NCI-H1694 (cell line): Measurements from ENCODE around the gene HBS1L.

Experiments
- DNase-seq: peaks from one replicate; lab custom pipeline; 2025; lab: John Stamatoyannopoulos, UW

The HBS1L gene

DNA sequence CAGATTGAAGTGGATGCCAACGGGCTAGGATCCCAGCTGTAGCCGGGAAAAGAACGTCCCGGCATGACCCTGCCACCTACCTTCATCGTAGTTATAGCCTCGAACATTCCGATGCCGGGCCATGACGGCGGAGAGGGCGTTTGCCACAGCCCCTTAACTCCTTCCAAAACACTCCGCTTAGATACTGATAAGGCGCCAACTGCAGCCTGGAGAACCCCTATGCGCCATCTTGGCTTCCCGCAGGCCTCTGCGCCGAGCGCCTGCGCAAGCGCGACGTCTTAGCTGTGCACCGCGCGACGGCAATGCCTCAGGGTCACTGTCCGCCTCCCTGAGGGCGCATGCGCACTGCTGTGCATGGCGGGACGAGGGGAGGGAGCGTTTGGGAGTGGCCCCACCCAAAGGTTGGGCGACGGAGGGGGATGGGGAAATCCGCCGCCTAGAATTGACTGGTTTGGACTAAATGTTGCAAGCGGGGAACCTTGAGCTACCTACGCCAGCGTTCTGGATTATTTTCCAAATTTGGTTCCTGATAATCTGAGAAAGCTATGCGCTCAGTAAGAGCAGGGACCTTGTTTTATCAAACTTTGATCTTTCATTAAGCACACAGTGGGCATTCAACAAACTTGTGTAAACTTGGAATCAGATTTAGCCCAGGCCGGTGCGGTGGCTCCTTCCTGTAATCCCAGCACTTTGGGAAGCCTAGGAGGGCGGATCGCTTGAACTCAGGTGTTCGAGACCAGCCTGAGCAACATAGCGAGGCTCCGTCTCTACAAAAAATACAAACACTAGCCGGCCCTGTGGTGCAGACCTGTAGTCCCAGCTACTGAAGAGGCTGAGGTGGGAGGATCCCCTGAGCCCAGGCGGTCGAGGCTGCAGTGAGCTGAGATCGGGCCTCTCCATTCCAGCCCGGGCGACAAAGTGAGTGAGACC, at the start of gene HBS1L:
HBS1L (minus strand) TSS at position 254 of the 930 bp plus-strand sequence; CDS start at position 123, 131 bp downstream.
- DNase-seq = peak; percentile 90

DNA sequence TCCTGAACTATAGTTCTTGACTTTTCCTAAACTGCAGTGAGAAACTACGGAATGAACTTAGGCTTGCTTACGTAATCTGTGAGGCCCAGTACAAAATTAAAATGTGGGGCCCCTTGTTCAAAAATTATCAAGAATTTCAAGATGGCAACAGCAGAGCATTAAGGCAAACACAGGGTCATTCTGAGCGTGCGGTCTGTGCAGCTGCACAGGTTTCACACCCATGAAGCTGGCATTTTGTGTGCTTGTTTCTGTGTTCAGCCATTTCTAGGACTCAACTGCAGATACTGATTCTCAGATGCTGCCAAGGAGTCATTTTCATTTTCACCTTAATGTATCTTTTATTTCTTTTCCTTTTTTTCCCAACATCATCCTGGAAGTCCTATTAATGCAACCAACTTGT, 49.6 kb upstream of the HBS1L start:
- DNase-seq = no peak

DNA sequence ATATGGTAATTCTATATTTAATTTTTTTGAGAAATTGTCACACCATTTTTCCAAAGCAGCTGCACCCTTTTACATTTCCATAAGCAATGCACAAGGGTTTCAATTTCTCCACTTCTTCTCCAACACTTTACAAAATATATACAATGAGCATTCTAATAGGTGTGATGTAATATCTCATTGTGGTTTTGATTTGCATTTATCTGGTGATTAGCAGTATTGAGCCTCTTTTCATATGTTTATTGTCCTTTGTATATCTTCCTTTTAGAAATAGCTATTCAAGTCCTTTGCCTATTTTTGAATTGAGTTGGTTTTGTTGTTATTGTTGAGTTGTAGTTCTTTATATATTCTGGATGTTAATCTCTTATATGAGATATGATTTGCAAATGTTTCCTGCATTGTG, 47.6 kb upstream of the HBS1L start:
- DNase-seq = no peak

DNA sequence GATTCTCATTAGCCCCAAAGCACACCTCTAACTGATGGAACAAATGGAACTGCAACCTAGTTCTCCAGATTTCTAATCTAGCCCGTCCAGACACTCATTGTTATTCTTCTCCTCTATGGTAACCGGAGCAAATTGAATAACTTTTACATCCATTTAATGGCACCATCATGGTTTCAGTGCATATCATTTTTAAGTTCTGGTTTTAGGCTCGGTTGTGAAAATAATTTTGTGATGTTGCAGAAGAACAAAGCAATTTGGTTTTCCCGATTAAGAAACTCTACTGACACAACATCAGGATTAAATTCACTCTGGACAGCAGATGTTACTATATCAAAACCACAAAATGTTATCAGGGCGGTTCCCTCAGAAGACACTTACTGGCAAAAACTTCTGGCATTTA, 42.5 kb upstream of the HBS1L start:
- DNase-seq = no peak

DNA sequence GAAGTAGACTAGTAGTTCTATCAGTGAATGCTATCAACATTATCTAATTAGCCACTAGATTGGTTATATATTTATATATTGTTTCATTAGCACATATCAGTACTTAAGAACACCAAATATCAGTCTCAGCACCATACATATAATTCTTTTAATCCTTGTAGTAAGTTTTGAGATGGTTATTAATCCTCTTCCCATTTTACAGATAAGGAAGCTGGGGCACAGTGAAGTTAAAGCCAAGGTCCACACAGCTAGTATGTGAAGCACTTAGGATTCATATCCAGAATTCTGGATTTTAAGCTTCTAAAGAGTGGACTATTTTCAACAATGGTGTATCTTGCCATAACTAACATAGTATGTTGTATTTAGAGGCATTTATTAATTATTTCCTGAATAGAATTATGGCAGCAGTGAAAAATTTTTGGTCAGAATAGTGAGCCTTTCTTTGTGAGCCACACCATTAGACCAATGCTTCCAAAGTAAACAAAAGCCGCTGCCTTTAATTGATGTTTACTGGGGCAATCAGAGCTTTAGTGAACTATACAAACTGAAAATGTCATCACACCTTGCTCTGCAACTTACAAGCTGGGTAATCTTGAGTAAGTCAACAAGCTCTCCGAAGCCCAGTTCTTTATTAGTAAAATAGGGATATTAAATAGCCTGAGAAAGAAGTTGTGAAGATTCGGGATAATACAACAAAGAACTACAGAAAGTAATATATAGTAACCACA, 41.9 kb upstream of the HBS1L start:
- DNase-seq = no peak

DNA sequence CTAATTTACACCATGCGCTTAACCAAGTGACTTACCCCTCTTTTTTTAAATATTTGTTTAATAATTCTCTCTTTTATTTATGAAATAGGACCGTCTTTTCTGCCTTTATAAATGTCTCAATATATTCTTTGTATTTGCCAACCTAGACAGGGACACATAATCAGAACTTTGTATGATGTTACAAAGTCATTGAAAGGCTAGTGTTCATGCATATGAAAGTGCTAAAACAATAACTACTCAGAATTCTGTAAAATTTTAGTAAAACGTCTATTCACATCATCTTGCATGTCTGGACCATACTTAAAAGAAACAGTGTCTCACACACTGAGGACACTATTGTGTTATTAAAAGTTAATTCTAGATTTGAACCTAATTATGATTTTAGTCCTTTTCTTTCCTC, 41.1 kb upstream of the HBS1L start:
- DNase-seq = no peak

DNA sequence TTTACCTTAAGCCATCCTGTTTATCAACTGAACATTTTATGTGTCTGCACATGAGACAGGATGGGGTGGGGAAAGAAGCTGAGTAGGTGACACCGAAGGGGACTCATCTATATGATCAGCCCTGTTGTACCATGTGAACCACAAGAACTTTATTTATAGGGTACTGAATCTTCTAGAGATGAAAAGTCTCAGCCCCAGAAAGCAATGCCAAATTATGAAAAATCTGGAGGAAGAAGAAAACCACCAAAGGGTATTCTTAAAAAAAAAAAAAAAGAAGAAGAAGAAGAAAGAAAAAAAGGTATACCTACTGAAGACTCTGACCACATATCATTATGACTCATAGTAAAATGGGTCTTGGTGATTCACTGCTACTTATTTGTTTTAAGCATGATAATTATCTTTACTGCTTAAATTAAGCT, 39.8 kb upstream of the HBS1L start:
- DNase-seq = no peak

DNA sequence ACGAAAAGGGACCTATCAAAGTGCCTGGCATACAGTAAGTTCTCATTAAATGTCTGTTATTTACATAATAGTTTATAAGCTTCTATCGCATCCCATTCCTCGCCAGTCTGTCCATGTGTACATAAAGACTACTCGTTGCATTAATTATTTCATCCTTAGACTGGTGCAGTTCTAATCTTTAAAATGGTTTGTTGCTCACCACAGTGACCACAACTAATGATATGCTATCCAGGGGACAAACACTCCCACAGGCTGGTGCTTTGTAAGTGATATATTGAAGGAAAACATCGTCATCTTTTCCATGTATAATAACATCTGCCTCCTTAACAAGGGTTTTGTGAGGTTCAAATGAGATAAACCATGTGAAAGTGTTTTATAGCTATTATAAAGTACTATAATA, 39.0 kb upstream of the HBS1L start:
- DNase-seq = no peak

DNA sequence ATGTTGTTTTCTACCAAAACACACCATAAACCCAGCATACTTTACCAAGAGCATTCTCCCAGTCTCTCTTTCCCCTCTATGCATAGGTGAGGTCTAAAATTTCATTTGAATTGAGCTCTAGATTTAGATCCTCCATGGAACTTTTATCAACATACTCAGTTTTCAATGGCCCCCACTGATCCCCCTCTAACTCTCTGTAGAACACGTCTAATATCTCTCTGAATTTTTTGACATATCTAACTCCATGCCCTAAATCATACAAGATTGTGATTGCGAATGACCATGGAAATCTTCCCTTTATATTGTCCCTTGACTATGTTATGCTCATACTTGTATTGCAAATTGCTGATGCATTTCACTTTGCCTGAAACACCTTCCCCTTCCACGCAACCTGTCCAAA, 38.1 kb upstream of the HBS1L start:
- DNase-seq = no peak

DNA sequence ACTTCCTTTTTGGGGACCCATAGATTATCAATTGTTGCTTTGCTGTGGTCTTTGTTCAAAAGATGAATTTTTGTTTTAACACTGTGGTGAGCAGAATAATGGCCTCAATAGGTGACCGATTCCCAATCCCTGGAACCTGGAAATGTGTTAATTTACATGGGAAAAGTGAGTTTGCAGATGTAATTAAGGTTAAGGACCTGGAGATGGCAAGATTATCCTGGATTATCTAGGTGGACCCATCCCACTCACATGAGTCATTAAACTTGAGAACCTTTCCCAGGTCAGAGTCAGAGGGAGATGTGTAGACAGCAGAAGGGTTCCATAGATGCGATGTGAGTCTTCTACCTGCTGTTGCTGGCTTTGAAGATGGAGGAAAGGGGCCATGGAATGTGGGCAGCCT, 36.2 kb upstream of the HBS1L start:
- DNase-seq = no peak

DNA sequence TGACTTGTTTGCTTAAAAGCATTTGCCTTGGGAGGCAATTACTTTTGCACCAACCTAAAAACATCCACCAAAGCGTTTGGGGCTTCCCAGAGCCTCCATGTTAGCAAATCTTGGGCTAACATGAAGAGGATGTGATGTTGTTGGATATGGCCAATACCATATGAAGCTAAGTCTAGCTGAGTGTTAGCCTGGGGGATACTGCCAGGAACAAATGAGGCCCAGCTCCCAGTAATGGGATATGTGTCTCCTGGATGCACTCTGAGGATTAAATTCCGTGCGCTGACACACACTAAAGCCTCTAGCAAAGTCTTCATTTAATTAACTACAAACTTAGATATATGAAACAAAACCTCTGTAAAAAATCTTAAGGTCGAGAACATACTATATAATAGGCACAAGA, 35.3 kb upstream of the HBS1L start:
- DNase-seq = no peak

DNA sequence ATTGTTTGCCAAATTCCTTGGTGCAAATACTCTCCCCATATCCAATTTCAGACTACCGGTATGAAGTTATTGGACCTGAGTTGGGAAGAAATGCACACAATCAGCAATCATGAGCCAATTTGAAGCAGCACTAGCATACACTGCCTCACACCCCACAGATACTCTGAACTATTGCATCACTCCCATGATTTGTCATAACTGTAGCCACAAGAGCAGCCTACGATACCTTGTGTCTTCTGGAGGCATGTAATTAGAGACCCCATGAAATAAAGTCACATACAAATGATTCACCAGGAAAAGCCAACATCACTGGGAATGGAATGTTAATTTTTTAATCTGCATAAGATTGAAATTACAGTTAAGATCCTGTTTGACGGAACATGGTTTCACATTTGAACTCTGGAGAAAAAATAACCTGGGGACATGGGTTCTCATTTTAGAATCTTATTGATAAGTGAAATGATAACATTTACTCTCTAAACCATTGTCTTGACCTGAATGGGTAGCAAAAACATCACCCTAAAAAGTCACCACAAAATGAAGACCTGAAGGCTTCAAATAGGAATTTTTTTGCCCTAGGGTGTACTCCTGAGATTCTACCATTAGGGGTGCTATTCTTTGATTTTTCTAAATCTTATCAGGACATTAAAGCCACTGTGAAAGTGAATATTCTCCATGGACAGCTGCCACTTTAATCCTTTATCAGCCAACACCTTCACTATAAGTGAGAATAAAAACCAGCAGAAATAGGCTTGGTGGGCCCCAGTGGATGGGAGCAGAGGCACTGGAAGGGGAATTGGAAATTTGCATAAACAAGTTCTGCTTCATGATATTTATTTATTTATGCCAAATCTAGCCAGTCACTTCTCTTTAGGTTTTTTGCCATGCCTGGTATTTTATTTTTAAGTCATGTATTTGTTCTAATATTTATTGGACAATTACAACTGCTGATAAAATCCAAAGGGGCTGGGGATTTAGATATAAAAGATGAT, 34.5 kb upstream of the HBS1L start:
- peak; percentile 42 for DNase-seq

DNA sequence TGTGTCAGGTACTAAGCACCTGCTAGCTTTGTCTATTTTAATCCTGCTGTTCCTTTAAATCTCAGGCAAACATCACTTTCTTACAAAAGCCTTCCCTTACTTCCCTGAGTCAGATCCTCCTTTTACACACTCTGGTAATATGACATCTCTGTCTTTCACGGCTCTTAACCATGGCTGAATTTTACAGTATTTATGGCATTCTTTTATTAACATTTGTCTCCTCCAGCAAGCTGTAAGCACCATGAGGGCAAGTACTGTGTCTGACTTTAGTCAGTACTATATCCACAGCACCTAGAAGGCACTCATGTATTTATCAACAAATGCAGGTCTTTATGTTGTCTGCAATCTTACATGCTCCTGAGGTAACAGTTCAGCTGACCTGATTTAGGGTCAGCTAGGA, 33.7 kb upstream of the HBS1L start:
- no peak for DNase-seq

DNA sequence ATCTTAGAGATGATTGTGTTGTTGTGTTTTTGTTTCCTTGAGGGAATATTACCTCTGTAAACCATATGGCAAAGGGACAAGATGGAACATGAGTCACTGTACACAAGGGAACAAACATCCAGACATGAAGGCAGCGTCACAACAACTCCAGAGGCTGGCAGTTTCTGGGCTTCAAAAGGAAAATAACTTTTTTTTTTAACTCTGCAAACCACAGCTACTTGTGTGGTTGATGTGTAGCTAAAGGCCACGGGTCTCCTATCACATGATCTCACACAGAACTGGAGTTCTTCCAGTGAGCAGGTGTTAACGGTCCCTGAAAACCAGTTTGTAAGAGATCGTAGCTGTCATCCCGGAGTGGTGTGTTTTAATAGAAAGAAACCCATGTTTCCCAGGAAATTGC, 33.2 kb upstream of the HBS1L start:
- DNase-seq = peak; percentile 5

DNA sequence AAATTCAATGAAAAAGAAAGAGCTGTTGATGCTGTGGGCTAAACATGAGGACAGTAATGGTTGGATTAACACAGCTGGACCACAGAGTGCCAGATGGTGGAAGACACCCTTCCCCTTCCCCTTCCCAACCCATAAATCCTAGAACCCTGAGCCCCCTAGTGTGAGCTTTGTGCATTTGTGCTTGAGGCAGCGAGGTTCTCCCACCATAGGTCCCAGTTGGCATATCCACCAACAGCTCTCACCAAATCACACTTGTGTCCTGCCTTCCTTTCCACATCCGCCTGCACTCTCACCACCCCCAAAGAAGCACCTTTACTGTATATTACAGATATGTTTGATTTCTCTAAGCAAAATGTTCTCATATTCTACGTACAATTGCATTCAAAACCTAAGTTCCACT, 32.8 kb upstream of the HBS1L start:
- DNase-seq = peak; percentile 40

DNA sequence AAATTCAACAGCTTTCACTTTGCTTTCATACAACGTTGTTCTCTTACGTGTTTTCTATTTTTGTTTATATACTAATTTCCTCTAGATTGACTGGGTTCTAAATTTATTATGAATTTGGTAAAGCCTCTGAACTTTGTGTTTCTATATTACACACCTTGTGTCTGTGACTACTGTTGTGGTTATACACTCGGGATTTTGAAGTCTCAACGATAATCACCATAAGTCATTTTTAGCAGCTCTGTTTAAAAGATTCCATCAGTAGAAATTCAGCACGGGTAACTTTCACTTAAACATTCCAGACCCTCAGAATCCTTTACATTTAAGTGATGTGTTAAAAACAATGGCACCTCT, 31.8 kb upstream of the HBS1L start:
- DNase-seq = no peak

DNA sequence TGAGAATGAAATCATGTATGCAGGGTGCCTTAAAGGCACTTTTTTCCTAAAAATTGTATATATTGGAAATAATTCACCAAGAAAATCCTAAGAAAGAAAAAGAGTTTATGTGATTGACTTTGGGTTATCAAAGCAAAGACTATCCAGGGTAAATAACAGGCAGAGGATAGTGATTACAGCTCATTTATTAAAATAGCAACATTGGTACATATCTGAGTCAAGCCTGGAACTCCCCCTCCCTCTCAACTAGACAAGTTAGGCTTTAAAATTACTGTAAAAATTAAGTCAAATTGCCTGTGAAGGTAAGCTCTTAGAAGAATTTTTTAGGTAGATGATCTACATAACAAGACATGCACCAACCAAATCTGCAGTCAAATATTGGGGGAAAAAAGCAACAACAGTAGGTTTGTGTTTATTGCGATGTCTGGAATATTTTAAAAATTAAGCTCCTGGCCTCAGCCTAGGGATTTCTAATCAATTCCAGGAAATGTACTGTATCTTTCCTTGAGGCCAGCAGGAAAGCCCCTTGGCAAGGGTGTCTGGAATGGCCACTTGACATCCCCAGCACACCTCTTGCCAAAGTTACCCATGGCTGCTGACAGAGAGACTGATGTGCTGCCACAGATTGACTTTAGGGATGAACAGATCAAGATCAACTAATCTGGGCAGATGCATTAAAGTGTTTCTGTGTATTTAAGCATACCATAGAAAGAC, 31.2 kb upstream of the HBS1L start:
- DNase-seq = no peak

DNA sequence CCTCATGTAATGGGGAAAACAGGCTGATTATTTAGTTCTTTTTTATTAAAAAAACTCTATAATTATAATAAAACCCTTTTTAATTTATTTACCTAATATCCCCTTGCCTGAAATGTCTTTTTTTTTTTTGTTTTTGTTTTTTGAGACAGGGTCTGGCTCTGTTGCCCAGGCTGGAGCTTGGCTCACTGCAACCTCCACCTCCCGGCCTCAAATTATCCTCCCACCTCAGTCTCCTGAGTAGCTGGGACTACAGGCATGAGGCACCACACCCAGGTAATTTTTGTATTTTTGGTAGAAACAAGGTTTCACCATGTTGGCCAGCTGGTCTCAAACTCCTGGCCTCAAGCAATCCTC, 30.3 kb upstream of the HBS1L start:
- DNase-seq = no peak

DNA sequence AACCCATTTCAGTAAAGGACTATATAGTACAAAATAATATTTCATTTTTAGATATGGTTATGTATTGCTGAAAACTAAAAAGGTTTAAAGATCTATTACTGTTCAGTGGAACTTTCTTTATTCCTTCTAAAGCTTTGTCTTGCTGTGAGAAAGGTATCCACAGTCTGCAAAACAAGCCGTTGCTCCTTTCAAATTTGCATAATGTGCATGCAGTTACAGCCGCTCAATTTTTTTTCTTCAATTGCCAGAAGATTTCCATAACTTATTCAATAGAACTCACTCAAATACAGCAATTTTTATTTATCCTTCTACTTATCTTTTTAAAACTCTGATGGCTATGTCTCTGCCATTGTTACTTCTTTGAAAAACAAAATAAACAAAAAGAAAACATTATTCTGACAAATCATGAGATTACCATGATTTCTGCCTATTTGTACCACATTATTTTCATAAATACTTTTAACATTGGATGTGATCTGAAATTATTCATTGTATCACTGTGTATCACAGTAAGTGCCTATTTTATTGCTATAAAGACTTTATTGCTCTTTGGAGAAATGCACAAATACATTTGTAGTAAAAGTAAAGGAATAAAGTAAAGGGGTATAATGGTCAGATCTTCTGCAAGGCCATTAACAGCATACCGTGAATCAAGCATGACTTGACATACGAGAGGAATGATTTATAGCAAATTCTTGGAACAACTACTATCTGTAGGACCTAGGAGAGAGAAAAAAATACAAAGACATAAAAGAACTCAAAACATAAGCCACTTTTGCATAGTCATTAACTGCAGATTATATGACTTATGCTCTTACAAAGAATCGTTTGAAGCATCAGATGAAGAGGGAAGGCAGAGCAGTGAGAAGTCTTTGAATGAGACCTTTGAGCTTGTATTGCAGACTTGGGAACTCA, 29.6 kb upstream of the HBS1L start:
- DNase-seq = no peak

DNA sequence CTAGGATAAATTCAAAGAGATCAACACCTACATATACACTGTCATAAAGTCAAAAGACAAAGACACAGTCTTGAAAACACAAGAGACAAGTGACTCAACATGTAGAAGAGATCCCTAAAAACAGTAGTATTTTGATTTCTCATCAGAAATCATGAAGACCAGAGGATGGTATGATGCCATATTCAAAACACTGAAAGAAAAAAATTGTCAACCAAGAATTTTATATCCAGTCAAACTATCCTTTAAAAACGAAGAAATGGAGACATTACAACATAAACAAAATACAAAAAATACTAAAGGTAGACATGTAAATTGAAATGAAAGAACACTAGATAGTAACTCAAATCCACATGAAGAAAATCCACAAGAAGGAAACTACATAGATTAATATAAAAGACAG, 27.3 kb upstream of the HBS1L start:
- no peak for DNase-seq

DNA sequence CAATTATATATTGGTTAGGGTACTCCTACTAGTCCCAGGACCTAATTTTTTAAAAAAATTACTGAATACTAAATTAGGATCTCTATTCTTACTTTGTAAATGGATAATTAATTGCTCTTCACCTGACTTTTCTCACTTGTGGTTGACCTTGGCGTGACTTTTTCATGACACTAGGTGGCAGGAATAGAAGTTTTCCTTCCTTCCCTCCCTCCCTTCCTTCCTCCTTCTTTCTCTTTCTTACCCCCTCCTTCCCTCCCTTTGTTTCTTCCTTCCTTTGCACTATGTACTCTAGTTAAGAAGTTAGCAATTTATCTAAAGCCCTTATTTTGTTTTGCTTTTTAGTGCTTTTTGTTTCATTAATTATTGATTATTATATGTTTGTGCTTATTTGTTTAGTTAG, 20.4 kb upstream of the HBS1L start:
- DNase-seq = no peak
